Retinal pigment epithelial cell (primary cell): Measurements from ENCODE around the gene AEBP2.
"Not testable (repeated sequence)": the region's sequence is repeated elsewhere in the genome, so short reads cannot be mapped to it uniquely, and the experiment has no call there.

Experiments
- DNase-seq: peaks from one replicate; pipeline ENCODE4 v3.0.0-alpha.2; 2010; ENCODE audit warnings: low read depth
- H3K4me3 ChIP-seq: 2 replicates; pipeline ENCODE4 v1.5.1; 2011; ENCODE audit warnings: mild to moderate bottlenecking, low read length, control low read depth, moderate library complexity
- CTCF ChIP-seq: conservative IDR thresholded peaks from 2 replicates; pipeline ENCODE4 v1.5.1; 2011; ENCODE audit warnings: low read depth, low read length, control low read depth, inconsistent platforms

The AEBP2 gene

GRCh38 chr12:19411234-19412204 is 27.8 kb upstream of the AEBP2 start:
- peak; percentile 89 for DNase-seq
- no peak overlapping the region for H3K4me3 ChIP-seq
- no peak for TF ChIP-seq CTCF

DNA sequence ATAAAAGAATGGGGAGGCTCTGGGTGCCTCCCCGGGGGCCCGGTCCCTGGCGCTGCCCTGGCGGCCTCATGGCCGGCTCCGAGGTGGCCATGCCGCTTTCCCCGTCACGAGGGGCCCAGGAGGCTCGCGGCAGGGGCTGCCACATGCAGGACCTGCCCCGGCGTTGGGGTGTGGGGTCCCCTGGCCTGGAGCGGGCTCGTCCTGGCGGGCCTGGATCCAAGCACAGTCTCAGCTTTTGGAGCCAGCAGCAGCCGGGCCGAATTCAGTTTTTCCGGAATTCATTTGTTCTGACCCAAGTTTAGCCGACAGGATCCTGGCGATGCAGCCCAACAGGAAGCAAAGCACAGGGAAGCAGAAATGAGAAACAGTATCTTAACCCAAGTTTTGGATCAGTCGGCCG is 26.4 kb upstream of the AEBP2 start:
- no peak for TF ChIP-seq CTCF
- no peak for DNase-seq
- no peak overlapping the region for H3K4me3 ChIP-seq

DNA sequence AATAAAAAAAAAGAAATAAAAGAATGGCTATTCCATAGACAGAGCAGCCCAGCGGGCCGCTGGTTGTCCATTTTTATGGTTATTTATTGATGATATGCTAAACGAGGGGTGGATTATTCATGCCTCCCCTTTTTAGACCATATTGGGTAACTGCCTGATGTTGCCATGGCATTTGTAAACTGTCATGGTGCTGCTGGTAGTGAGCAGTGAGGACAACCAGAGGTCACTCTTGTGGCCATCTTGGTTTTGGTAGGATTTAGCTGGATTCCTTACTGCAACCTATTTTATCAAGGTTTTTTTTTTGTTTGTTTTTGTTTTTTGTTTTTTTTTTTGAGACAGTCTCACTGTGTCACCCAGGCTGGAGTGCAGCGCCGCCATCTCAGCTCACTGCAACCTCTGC is 25.7 kb upstream of the AEBP2 start:
- not testable (repeated sequence) for H3K4me3 ChIP-seq, DNase-seq

DNA sequence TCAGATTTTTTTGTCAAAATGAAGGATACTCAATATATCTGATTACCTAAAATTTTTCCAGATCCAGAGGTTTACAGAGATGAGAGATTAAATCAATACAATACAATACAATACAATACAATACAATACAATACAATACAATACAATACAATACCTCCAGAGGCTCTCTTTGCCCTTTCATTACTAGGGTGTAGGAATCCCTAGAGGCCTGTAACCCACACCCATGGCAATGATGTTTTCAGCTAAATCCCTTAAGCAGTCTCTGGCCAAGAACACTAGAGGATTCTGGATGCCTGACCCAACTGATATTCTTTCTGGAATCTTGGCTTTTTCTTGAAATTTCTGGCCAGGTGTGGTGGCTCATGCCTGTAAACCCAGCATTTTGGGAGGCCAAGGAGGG is 23.7 kb upstream of the AEBP2 start:
- no peak overlapping the region for H3K4me3 ChIP-seq
- TF ChIP-seq CTCF = no peak
- DNase-seq = no peak

GRCh38 chr12:19419086-19419485 is 20.2 kb upstream of the AEBP2 start:
- TF ChIP-seq CTCF = no peak
- no peak for DNase-seq
- H3K4me3 ChIP-seq = no peak overlapping the region

DNA sequence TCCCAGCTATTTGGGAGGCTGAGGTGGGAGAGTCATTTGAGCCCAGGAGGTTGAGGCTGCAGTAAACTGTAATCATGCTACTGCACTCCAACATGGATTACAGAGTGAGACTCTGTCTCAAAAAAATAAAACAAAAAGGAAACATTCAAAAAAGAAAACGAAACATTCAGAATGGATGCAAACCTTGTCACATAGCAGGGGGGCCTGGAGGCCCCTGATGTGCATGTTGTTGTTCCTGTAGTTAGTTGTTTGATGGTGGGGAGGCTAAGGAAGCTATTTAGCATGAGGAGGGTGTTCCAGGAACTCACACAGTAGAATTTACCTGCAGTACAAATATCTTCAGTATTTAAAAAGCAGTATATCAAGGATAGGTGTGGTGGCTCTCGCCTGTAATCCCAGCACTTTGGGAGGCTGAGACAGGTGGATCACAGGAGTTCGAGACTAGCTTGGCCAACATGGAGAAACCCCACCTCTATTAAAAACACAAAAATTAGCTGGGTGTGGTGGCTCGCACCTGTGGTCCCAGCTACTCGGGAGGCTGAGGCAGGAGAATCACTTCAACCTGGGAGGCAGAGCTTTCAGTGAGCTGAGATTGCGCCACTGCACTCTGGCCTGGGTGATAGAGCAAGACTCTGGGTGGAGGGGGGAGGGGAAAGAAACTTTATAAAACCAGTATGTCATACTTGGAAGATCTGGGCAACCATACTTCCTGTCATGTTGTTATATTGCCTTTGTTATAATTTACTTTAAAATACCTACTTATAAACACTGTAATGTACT is 17.6 kb upstream of the AEBP2 start:
- no peak for TF ChIP-seq CTCF
- no peak overlapping the region for H3K4me3 ChIP-seq
- no peak for DNase-seq

- DNase-seq = no peak
- no peak for TF ChIP-seq CTCF
- no peak overlapping the region for H3K4me3 ChIP-seq
These were observed 15.9 kb upstream of the AEBP2 start for GRCh38 chr12:19423166-19423930.
